Endodermal cell (in vitro differentiated cells): Measurements from ENCODE around the gene RYR3. TPM values are rescaled to one million over a fixed set of nuclear protein-coding genes. Genes with fewer than 3 reads are reported as not detected.
A peak's percentile ranks its signal among the peaks of the same experiment; 100 is the strongest.

ENCODE experiments used
- DNase-seq: peaks from one replicate; pipeline ENCODE4 v3.0.0-alpha.2; 2017
- H3K27ac ChIP-seq: 2 replicates; pipeline ENCODE4 v1.5.1; 2013; ENCODE audit warnings: mild to moderate bottlenecking, low read depth, low read length, moderate library complexity
- H3K27me3 ChIP-seq: 2 replicates; pipeline ENCODE4 v1.6.1; 2013; ENCODE audit warnings: mild to moderate bottlenecking, low read length, moderate library complexity; ENCODE audit not compliant: insufficient read depth, control insufficient read depth, poor library complexity, severe bottlenecking
- H3K36me3 ChIP-seq: 2 replicates; pipeline ENCODE4 v1.7.0; 2013; ENCODE audit warnings: mild to moderate bottlenecking, low read length, moderate library complexity; ENCODE audit not compliant: control insufficient read depth, insufficient read depth
- H3K4me1 ChIP-seq: one replicate; pipeline ENCODE4 v1.7.0; 2013; ENCODE audit warnings: low read length; ENCODE audit not compliant: control insufficient read depth, insufficient read depth
- H3K4me3 ChIP-seq: 2 replicates; pipeline ENCODE4 v1.5.1; 2013; ENCODE audit warnings: mild to moderate bottlenecking, low read length, moderate library complexity
- H3K9ac ChIP-seq: 2 replicates; pipeline ENCODE4 v1.6.1; 2013; ENCODE audit warnings: mild to moderate bottlenecking, low read length, moderate library complexity; ENCODE audit not compliant: poor library complexity, severe bottlenecking; ENCODE audit errors: extremely low read depth
- H3K9me3 ChIP-seq: 2 replicates; pipeline ENCODE4 v1.6.1; 2013; ENCODE audit warnings: mild to moderate bottlenecking, low read length, moderate library complexity; ENCODE audit not compliant: control insufficient read depth
- H3K27ac Mint-ChIP-seq: 2 replicates; pipeline ENCODE4 v1.8.0; 2020; ENCODE audit warnings: mixed read lengths
- H3K27me3 Mint-ChIP-seq: 2 replicates; pipeline ENCODE4 v1.8.0; 2021; ENCODE audit warnings: mild to moderate bottlenecking, mixed read lengths; ENCODE audit not compliant: insufficient read depth
- H3K36me3 Mint-ChIP-seq: 2 replicates; pipeline ENCODE4 v1.8.0; 2020; ENCODE audit warnings: low read depth, mixed read lengths
- H3K4me1 Mint-ChIP-seq: 2 replicates; pipeline ENCODE4 v1.8.0; 2020; ENCODE audit warnings: mixed read lengths
- H3K4me3 Mint-ChIP-seq: 2 replicates; pipeline ENCODE4 v1.8.0; 2020; ENCODE audit warnings: mild to moderate bottlenecking, moderate library complexity, mixed read lengths
- H3K9me3 Mint-ChIP-seq: 2 replicates; pipeline ENCODE4 v1.8.0; 2020; ENCODE audit warnings: mild to moderate bottlenecking, mixed read lengths
- CTCF ChIP-seq: fragments of 200-600 bp; sonication (generic); conservative IDR thresholded peaks from 2 replicates; pipeline ENCODE4 v1.5.0; 2021; ENCODE audit warnings: antibody characterized with exemption, mild to moderate bottlenecking
- WGBS, 2 experiments: methylation state at CpG; one replicate each; pipeline versions ENCODE4 v1.1.5 to v1.1.7; 2013; ENCODE audit warnings: missing lambda C conversion rate in 2 of 2, mixed read lengths in 1 of 2; ENCODE audit not compliant: insufficient coverage in 1 of 2, insufficient read length in 1 of 2; 5-methylcytosine and 5-hydroxymethylcytosine counted together
- total RNA-seq, 2 donors: library from RNA; stranded (reverse); fragmentation: NEBNext Ultra II Directional in 1 of 2; extraction: Animal tissue kit (Norgen Biotek cat#: 25700) in 1 of 2; gene quantifications; 2 replicates in 1 of 2; 3 replicates in 1 of 2; pipeline ENCODE4 v1.2.1, GENCODE V29; 2021

RYR3 gene
- total RNA-seq, 2 donors from 2014 or later, result 0.71 to 1.4 TPM

GRCh38 chr15:33639978-33640377 is 329.2 kb downstream of the RYR3 start:
- Histone ChIP-seq H3K9me3 (no peaks in the 10 kb centered on the region), H3K4me3 (no peak overlapping the region), H3K27me3 (no peaks in the 10 kb centered on the region), H3K9ac (no peak overlapping the region), H3K36me3 (no peaks in the 10 kb centered on the region), H3K4me1 (no peaks in the 10 kb centered on the region), H3K27ac (peak overlapping the region; percentile 79)
- Mint-ChIP-seq H3K9me3 (no peaks in the 10 kb centered on the region), H3K36me3 (no peaks in the 10 kb centered on the region), H3K27ac (no peak overlapping the region), H3K4me1 (peaks cover 3% of the 10 kb centered on the region), H3K4me3 (no peak overlapping the region), H3K27me3 (no peaks in the 10 kb centered on the region)
- no peak for TF ChIP-seq CTCF
- WGBS, 2 experiments, result 73 to 84% methylated on average over 4 to 6 of the region's 6 CpGs
- DNase-seq, result no peak

GRCh38 chr15:33641069-33641468 is 330.3 kb downstream of the RYR3 start:
- Mint-ChIP-seq H3K27me3 (no peaks in the 10 kb centered on the region), H3K4me1 (peaks cover 3% of the 10 kb centered on the region)

GRCh38 chr15:33644304-33644703 is 333.5 kb downstream of the RYR3 start:
- no peaks in the 10 kb centered on the region for H3K4me1 ChIP-seq
- no peak overlapping the region for H3K9ac ChIP-seq
- Mint-ChIP-seq H3K36me3 (no peaks in the 10 kb centered on the region), H3K4me3 (no peak overlapping the region), H3K27ac (no peak overlapping the region), H3K27me3 (no peaks in the 10 kb centered on the region), H3K9me3 (no peaks in the 10 kb centered on the region), H3K4me1 (no peaks in the 10 kb centered on the region)
- 95 to 100% methylated on average over 6 to 9 of the region's 9 CpGs for WGBS, 2 experiments
- no peaks in the 10 kb centered on the region for H3K9me3 ChIP-seq
- H3K36me3 ChIP-seq, result no peaks in the 10 kb centered on the region
- no peak overlapping the region for H3K4me3 ChIP-seq
- no peak overlapping the region for H3K27ac ChIP-seq
- TF ChIP-seq CTCF, result no peak
- no peak for DNase-seq
- no peaks in the 10 kb centered on the region for H3K27me3 ChIP-seq

More at GRCh38 chr15:33641069-33641468, 330.3 kb downstream of the RYR3 start:
- Histone ChIP-seq H3K9ac (no peak overlapping the region), H3K9me3 (no peaks in the 10 kb centered on the region), H3K4me1 (no peaks in the 10 kb centered on the region), H3K27ac (no peak overlapping the region), H3K4me3 (no peak overlapping the region), H3K36me3 (no peaks in the 10 kb centered on the region), H3K27me3 (no peaks in the 10 kb centered on the region)
- Mint-ChIP-seq H3K4me3 (no peak overlapping the region), H3K36me3 (no peaks in the 10 kb centered on the region), H3K27ac (no peak overlapping the region), H3K9me3 (no peaks in the 10 kb centered on the region)
- 90 to 96% methylated on average over 4 of the region's 4 CpGs for WGBS, 2 experiments
- no peak for TF ChIP-seq CTCF
- DNase-seq, result no peak
